GM12878 (cell line): ENCODE results near the gene CCDC78. TPM values are rescaled to one million over a fixed set of nuclear protein-coding genes. Genes with fewer than 3 reads are reported as not detected.

Source experiments
- ATAC-seq: fragments of 200-7000 bp; cut with Tn5 transposase; 3 replicates; pipeline ENCODE4 v1.9.1; 2020; ENCODE audit warnings: mild to moderate bottlenecking, moderate library complexity
- BruUV-seq: library from RNA; stranded (reverse); fragments of 400-500 nt; replicated peaks from 2 replicates; lab custom pipeline; 2021; lab: Mats Ljungman, UMichigan
- CTCF ChIA-PET: fragments of 300-600 bp; sonication (Branson Sonifier 250); formaldehyde crosslinking; extraction: SDS; loops from one replicate; lab custom pipeline; 2021; ENCODE audit warnings: inconsistent platforms; lab: Yijun Ruan, JAX
- POLR2A ChIA-PET: fragments of 350-600 bp; formaldehyde crosslinking; extraction: SDS; loops from one replicate; lab custom pipeline; 2021; ENCODE audit warnings: inconsistent platforms; lab: Charles Lee
- RAD21 ChIA-PET: fragments of 300-600 bp; sonication (Branson Sonifier 250); formaldehyde crosslinking; loops from one replicate; lab custom pipeline; 2023; ENCODE audit warnings: antibody characterized with exemption; ENCODE audit not compliant: unreplicated experiment; lab: Charles Lee
- SMC1A ChIA-PET: fragments of 300-600 bp; sonication (Branson Sonifier 250); formaldehyde crosslinking; loops from one replicate; lab custom pipeline; 2023; ENCODE audit not compliant: unreplicated experiment, uncharacterized antibody; lab: Charles Lee
- DNase-seq: peaks from one replicate; pipeline ENCODE4 v3.0.0-alpha.2; 2011; ENCODE audit warnings: low read depth, low spot score
- FAIRE-seq: peaks from 3 replicates; lab custom pipeline; 2011; peaks lifted over from hg19 to GRCh38; lab: Jason Lieb, UNC
- H2AFZ ChIP-seq: 2 replicates; pipeline ENCODE4 v1.6.0; 2011; ENCODE audit warnings: low read depth, low read length, control low read depth; ENCODE audit not compliant: control insufficient read depth
- H3K27ac ChIP-seq: 2 replicates; pipeline ENCODE4 v1.5.1; 2011; ENCODE audit warnings: control low read depth; ENCODE audit not compliant: control insufficient read depth, insufficient read depth
- H3K27me3 ChIP-seq, 2 experiments: replicated peaks in 1 of 2; 2 replicates each; pipeline versions ENCODE4 v1.6.0 to v1.6.1; 2011; ENCODE audit warnings: low read length in 1 of 2; ENCODE audit not compliant: control insufficient read depth in 2 of 2, insufficient read depth in 2 of 2
- H3K36me3 ChIP-seq, 2 experiments: 2 replicates each; pipeline ENCODE4 v1.5.1; 2011; ENCODE audit warnings: low read length in 1 of 2; ENCODE audit not compliant: control insufficient read depth in 2 of 2, insufficient read depth in 2 of 2
- H3K4me1 ChIP-seq: 2 replicates; pipeline ENCODE4 v1.6.1; 2011; ENCODE audit warnings: mild to moderate bottlenecking, low read length, moderate library complexity, mixed read lengths; ENCODE audit not compliant: control insufficient read depth, insufficient read depth
- H3K4me2 ChIP-seq: 2 replicates; pipeline ENCODE4 v1.6.0; 2011; ENCODE audit warnings: control low read depth; ENCODE audit not compliant: control insufficient read depth, insufficient read depth
- H3K4me3 ChIP-seq: fragments of 200-600 bp; sonication (generic); 2 replicates; pipeline ENCODE4 v1.5.1; 2016
- H3K79me2 ChIP-seq: 2 replicates; pipeline ENCODE4 v1.6.0; 2011; ENCODE audit warnings: low read length; ENCODE audit not compliant: control insufficient read depth, insufficient read depth
- H3K9ac ChIP-seq: 2 replicates; pipeline ENCODE4 v1.8.0; 2011; ENCODE audit warnings: low read length, control low read depth, mixed read lengths; ENCODE audit not compliant: control insufficient read depth, insufficient read depth
- H3K9me3 ChIP-seq: replicated peaks from 3 replicates; pipeline ENCODE4 v1.5.1; 2011; ENCODE audit warnings: mild to moderate bottlenecking, low read length; ENCODE audit not compliant: control insufficient read depth, insufficient read depth
- H4K20me1 ChIP-seq: 2 replicates; pipeline ENCODE4 v1.6.0; 2011; ENCODE audit not compliant: control insufficient read depth, insufficient read depth
- CBX3 ChIP-seq: fragments of 200-600 bp; sonication (generic); IDR thresholded peaks from 2 replicates; pipeline ENCODE4 v1.6.1; 2016; ENCODE audit warnings: low read depth, borderline replicate concordance
- CEBPZ ChIP-seq: fragments of 150-350 bp; IDR thresholded peaks from 2 replicates; pipeline ENCODE4 v1.6.1; 2016; ENCODE audit warnings: low read depth, low read length
- ESRRA ChIP-seq: IDR thresholded peaks from 2 replicates; pipeline ENCODE4 v1.6.1; 2012; ENCODE audit warnings: mild to moderate bottlenecking, low read length, improper control_type of control experiment
- GATAD2B ChIP-seq: fragments of 450-650 bp; conservative IDR thresholded peaks from 2 replicates; pipeline ENCODE4 v1.6.1; 2017; ENCODE audit warnings: low read depth, mild to moderate bottlenecking, moderate library complexity
- IKZF2 ChIP-seq, 2 experiments: fragments of 450-650 bp; IDR thresholded peaks; 2 replicates each; pipeline ENCODE4 v1.6.1; 2017; ENCODE audit warnings: mild to moderate bottlenecking in 2 of 2, moderate library complexity in 2 of 2
- KAT2A ChIP-seq: conservative IDR thresholded peaks from 2 replicates; pipeline ENCODE4 v1.6.1; 2011; ENCODE audit warnings: low read depth, low read length; ENCODE audit not compliant: control insufficient read depth
- KLF5 ChIP-seq: fragments of 450-650 bp; IDR thresholded peaks from 2 replicates; pipeline ENCODE4 v1.6.1; 2014; ENCODE audit warnings: mild to moderate bottlenecking; ENCODE audit not compliant: partially characterized antibody
- MEF2A ChIP-seq: IDR thresholded peaks from 2 replicates; pipeline ENCODE4 v1.6.1; 2011; ENCODE audit warnings: low read depth, mild to moderate bottlenecking, low read length, moderate library complexity; ENCODE audit not compliant: insufficient read depth
- MTA2 ChIP-seq: fragments of 450-650 bp; IDR thresholded peaks from 2 replicates; pipeline ENCODE4 v1.6.1; 2016; ENCODE audit warnings: low read depth, mild to moderate bottlenecking, moderate library complexity
- NR2C2 ChIP-seq: IDR thresholded peaks from 2 replicates; pipeline ENCODE4 v1.6.1; 2011; ENCODE audit warnings: borderline replicate concordance, low read depth; ENCODE audit not compliant: control insufficient read depth, insufficient read length
- PAX5 ChIP-seq: IDR thresholded peaks from 2 replicates; pipeline ENCODE4 v1.6.1; 2011; ENCODE audit warnings: low read depth, low read length, borderline replicate concordance
- PML ChIP-seq: IDR thresholded peaks from 2 replicates; pipeline ENCODE4 v1.6.1; 2012; ENCODE audit warnings: low read length, inconsistent platforms
- POLR2AphosphoS2 ChIP-seq: IDR thresholded peaks from 2 replicates; pipeline ENCODE4 v1.6.1; 2011; ENCODE audit warnings: low read depth, mild to moderate bottlenecking, low read length, improper control_type of control experiment, moderate library complexity
- RELB ChIP-seq: fragments of 450-650 bp; IDR thresholded peaks from 2 replicates; pipeline ENCODE4 v1.6.1; 2017; ENCODE audit warnings: low read depth, mild to moderate bottlenecking, moderate library complexity
- SIN3A ChIP-seq: IDR thresholded peaks from 2 replicates; pipeline ENCODE4 v1.6.1; 2012; ENCODE audit warnings: low read depth, low read length, improper control_type of control experiment
- TCF12 ChIP-seq: IDR thresholded peaks from 2 replicates; pipeline ENCODE4 v1.6.1; 2011; ENCODE audit warnings: low read depth, mild to moderate bottlenecking, low read length
- TCF7 ChIP-seq: IDR thresholded peaks from 2 replicates; pipeline ENCODE4 v1.6.1; 2014; ENCODE audit warnings: antibody characterized with exemption, borderline replicate concordance
- WGBS: methylation state at CpG from one replicate; pipeline ENCODE4 v1.1.6; 2016; ENCODE audit warnings: low lambda C conversion rate; ENCODE audit not compliant: insufficient replicate concordance, insufficient coverage; ENCODE audit errors: missing lambda C conversion rate; 5-methylcytosine and 5-hydroxymethylcytosine counted together
- in situ Hi-C: fragments of 300-500 bp; cut with MboI; formaldehyde crosslinking; loops from 9 replicates; pipeline ENCODE4 v1.14.3; 2018; ENCODE audit warnings: mixed read lengths
- intact Hi-C: fragments of 100-400 bp; cut with micrococcal nuclease; formaldehyde crosslinking; loops from one replicate; pipeline ENCODE4 v1.14.2; 2022; ENCODE audit not compliant: unreplicated experiment
- polyA plus RNA-seq, 11 experiments: library from polyadenylated mRNA; depleted of rRNA in 4 of 11; unstranded in 6 of 11; stranded (reverse) in 5 of 11; fragments of >200 nt; fragmentation: Nextera tagmentation in 4 of 11; fragmentation: Illumina TruSeq in 1 of 11; extraction: Ambion mirVana in 4 of 11; extraction: Trizol in 1 of 11; gene quantifications; 1 replicate in 1 of 11; 2 replicates in 10 of 11; pipeline versions ENCODE4 v1.2.1 to v1.2.3, GENCODE V29; 2011 to 2016; ENCODE audit warnings: inconsistent platforms in 2 of 11, missing spikeins in 2 of 11, low read depth in 1 of 11
- total RNA-seq, 4 experiments: library from RNA; depleted of rRNA in 3 of 4; stranded (reverse); fragments of >200 nt in 3 of 4; fragmentation: Illumina TruSeq in 1 of 4; extraction: Trizol in 1 of 4; gene quantifications; 2 replicates each; pipeline versions ENCODE4 v1.2.1 to v1.2.3, GENCODE V29; 2013 to 2021

Gene CCDC78
- total and polyA plus RNA-seq, 10 of the 15 experiments (the other 5 are each of a cell fraction or from before 2014, with no cell fraction given): 0.10 to 26.2 (median 5.4) TPM

GRCh38 chr16:703406-703805 is 22.8 kb downstream of the CCDC78 start (continued):
- TF ChIP-seq CEBPZ (no peak), IKZF2 (IDR thresholded peaks at IDR 0.05) (no peak), SIN3A (no peak), RELB (no peak), TCF7 (no peak)

DNA sequence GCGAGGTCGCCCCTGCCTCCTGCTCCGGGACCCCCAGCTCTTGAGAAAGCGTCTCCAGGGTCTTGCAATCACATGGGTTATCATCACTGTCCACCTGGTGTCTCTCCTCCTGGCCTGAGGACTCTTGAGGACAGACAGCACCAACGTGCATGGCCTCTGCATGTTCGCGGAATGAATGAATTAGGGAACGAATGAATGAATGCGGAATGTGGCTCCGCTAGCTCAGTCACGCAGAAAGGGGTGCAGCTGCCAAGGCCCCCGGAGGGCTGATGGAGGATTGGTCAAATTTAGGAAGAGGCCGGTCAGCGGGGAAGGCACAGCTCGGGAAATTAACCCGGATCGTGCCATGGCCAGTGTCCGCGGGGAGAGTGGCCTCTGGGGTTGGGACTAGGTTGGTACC is 23.9 kb downstream of the CCDC78 start:
- TF ChIP-seq CBX3: no peak
- no peak for TF ChIP-seq PAX5
- no peak for TF ChIP-seq PML
- no peak for TF ChIP-seq POLR2AphosphoS2
- no peak for TF ChIP-seq NR2C2
- no peak for TF ChIP-seq TCF12
- no peak for TF ChIP-seq GATAD2B
- no peak for TF ChIP-seq KAT2A
- TF ChIP-seq ESRRA: no peak
- no peak for TF ChIP-seq MTA2
- TF ChIP-seq KLF5: no peak
- no peak for TF ChIP-seq MEF2A
- RAD21 ChIA-PET: no interaction called here
- H3K9ac ChIP-seq: no peak overlapping the region
- intact Hi-C loops (no loop called here), in situ Hi-C loops (no loop called here)
- H4K20me1 ChIP-seq: no peaks in the 10 kb centered on the region
- no peaks in the 10 kb centered on the region for H3K79me2 ChIP-seq
- H3K9me3 ChIP-seq: no peaks in the 10 kb centered on the region
- CTCF ChIA-PET: no interaction called here
- BruUV-seq: no TSS peak
- SMC1A ChIA-PET: no interaction called here
- H3K27me3 ChIP-seq: peaks cover 0 to 11% of the 10 kb centered on the region in 2 experiments; a peak in 2 of 4 replicates
- no peaks in the 10 kb centered on the region for H3K4me1 ChIP-seq
- H3K36me3 ChIP-seq: no peaks in the 10 kb centered on the region
- no peak for FAIRE-seq
- no peak overlapping the region for H3K27ac ChIP-seq
- WGBS: 54% methylated on average over 19 of the region's 19 CpGs
- no peak overlapping the region for H3K4me2 ChIP-seq
- DNase-seq: no peak
- ATAC-seq: no peak
- H3K4me3 ChIP-seq: no peak overlapping the region
- POLR2A ChIA-PET: no interaction called here
- H2AFZ ChIP-seq: no peak overlapping the region
